GM19023 (cell line): ENCODE data around the gene ZSCAN23.
"Not testable (repeated sequence)": the region's sequence is repeated elsewhere in the genome, so short reads cannot be mapped to it uniquely, and the experiment has no call there.

Experiments
- ATAC-seq: cut with Tn5 transposase; IDR thresholded peaks from one replicate; pipeline ENCODE4 v1.9.1; 2021; ENCODE audit warnings: mild to moderate bottlenecking, moderate library complexity; ENCODE audit not compliant: unreplicated experiment

Gene ZSCAN23

GRCh38 chr6:28442586-28442985 lies 705 bp downstream of the ZSCAN23 start:
- no peak for ATAC-seq

DNA sequence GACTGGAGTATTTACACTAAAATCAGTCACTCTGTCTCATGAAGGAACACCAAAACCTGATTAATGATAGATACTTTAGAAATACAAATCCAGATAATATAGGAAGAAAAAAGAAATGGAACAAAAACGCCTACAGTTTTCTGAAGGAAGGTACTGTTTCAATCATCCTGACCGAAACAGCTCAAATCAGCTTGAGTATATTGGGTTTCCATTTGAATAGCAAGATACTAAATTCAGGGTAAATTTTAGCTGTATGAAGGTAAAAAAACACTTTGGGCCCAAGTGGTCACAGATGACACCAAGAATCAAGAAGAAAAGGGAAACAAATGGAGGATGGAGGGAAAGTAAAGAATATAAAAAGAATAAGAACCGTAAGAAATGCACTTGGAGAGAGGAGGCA lies 6.9 kb downstream of the ZSCAN23 start:
- no peak for ATAC-seq

GRCh38 chr6:28433119-28433518 lies 10.2 kb downstream of the ZSCAN23 start:
- no peak for ATAC-seq

DNA sequence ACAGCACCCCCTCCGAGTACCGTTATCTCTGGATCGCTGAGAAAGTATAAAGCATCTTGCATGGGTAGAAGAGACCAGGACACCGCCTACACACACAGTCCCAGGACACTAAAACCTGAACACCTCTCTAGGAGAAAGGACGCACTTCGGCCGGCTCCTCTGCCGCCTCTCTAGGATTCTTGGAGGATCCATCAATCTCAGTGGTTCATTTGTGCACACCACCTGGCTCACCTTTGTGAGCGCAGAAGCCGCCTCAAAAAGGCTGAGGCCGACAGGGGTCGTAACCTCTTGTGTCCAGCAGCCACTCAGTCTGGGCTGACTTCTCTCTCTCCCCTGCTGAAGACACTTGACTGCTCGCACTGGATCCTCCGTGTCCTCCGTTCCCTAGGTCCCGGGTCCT lies 13.5 kb downstream of the ZSCAN23 start:
- ATAC-seq = no peak

- ATAC-seq = no peak
Measured at GRCh38 chr6:28425944-28426541, 17.2 kb downstream of the ZSCAN23 start.

GRCh38 chr6:28424163-28424562 lies 19.1 kb downstream of the ZSCAN23 start:
- no peak for ATAC-seq

- ATAC-seq = no peak
Measured at GRCh38 chr6:28423546-28423945, 19.7 kb downstream of the ZSCAN23 start.

DNA sequence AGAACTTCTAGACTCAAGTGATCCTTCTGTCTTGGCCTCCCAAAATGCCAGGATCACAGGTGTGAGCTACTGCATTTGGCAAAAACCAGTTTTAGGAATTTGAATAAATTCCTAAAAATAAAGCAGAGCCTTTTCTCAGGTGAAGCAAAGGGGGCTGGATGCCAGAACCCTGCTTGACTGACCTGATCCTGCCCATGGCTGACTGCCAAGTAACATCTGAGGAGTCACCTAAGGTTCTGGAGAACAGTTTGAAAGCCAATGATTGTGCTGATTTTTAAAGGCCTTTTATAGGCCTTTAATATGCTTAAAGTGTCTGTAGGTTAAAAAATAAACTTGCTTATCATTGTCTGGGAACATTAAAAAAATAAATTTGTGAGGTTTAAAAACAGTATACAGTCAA lies 29.6 kb downstream of the ZSCAN23 start:
- no peak for ATAC-seq

DNA sequence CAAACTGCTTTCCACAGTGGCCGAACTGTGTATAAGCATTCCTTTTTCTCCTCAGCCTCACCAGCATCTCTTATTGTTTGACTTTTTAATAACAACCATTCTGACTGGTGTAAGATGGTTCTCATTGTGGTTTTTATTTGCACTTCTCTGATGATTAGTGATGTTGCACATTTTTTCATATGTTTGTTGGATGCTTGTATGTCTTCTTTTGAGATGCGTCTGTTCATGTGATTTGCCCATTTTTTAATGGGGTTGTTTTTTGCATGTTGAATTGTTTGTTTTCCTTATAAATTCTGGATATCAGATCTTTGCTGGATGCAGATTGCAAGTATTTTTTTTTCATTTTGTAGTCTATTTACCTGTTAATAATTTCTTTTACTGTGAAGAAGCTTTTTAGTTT lies 32.5 kb downstream of the ZSCAN23 start:
- ATAC-seq = no peak

DNA sequence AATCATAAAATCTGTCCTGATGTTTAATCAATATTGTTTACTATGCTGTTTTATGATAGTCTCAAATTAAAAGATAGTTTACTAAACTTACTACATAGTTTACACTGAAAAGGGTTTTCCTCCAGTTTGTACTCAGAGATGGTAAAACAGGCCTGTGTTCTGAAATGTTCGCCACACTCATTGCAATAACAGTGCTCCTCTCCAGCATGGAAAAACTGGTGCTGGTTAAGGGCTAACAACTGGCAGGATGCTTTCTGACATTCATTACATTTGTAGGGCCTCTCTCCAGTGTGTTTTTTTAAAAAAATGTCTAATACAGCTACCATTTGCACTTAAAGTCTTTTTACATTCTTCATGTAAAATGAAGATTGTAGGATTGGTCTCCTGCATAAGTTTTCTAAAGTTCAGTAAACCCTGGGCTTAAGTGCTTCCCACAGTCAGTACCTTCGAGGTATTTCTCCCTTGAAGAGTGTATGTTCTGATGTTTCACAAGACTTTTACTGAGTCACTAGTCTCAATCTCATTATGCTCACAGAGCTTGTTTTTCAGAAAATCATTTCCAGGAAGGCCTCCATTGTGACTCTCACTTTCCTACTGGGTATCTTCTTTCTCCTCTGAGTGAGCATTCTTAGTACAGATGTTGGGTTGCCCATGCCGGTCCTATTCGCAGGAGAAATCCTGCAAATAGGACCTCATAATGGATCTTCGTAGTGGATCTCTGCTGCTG lies 35.1 kb downstream of the ZSCAN23 start:
- ATAC-seq = no peak

DNA sequence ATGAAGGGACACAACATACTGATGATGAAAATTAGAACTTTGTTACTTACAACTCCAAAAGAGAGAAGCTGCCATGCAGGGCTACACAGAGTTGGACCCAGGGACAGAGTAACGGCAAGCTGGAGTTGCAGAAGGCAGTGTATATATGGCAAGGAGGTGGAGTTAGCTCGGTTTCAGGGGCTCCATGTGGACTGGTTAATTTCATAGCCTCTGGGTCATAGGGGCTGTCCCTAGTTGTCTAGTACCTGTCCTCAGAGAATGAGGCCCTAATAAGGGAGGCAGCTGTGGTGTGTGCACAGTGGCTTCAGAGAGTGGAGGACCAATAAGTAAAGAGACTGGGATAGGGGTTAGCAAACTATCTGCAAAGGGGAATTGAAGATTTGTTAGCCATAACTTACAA lies 35.9 kb downstream of the ZSCAN23 start:
- no peak for ATAC-seq

DNA sequence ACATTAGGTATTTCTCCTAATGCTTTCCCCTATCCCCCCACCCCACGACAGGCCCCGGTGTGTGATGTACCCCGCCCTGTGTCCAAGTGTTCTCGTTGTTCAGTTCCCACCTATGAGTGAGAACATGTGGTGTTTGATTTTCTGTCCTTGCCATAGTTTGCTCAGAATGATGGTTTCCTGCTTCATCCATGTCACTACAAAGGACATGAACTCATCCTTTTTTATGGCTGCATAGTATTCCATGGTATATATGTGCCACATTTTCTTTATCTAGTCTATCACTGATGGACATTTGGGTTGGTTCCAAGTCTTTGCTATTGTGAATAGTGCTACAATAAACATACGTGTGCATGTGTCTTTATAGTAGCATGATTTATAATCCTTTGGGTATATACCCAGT lies 39.4 kb downstream of the ZSCAN23 start:
- not testable (repeated sequence) for ATAC-seq

DNA sequence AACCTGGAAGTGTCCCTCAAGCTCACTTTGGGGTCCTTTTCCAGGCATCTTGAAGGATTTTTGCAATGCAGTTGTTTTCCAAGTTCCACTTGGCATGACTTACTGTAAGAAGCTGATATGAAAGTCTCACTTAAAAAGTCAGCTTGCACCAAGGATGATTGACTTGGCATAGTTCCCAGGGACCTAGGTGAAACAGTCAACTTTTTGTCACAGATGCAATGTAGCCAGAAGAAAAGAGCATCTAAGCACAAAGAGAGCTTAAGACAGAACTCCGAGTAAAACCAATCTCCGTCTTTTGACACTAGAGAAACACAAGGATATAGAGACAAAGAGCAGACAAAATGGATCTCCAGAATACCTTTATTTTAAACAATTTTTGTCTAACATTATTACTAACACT lies 41.1 kb downstream of the ZSCAN23 start:
- ATAC-seq = no peak

GRCh38 chr6:28401172-28401571 lies 42.1 kb downstream of the ZSCAN23 start:
- ATAC-seq = no peak

DNA sequence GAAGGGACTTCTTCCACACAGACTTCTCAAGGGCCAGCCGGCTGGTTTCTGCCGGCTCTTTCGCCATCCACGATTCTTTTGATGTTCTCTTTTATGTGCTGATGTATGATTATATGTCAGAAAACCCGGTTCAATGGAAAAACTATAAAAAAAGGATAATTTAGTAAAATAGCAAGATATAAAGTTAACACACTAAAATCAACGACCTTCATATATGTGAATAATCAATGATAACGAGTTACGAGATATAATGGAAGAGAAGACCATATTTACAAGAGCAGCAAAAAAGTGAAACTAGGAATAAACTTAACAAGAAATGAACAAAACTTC lies 43.2 kb downstream of the ZSCAN23 start:
- no peak for ATAC-seq

DNA sequence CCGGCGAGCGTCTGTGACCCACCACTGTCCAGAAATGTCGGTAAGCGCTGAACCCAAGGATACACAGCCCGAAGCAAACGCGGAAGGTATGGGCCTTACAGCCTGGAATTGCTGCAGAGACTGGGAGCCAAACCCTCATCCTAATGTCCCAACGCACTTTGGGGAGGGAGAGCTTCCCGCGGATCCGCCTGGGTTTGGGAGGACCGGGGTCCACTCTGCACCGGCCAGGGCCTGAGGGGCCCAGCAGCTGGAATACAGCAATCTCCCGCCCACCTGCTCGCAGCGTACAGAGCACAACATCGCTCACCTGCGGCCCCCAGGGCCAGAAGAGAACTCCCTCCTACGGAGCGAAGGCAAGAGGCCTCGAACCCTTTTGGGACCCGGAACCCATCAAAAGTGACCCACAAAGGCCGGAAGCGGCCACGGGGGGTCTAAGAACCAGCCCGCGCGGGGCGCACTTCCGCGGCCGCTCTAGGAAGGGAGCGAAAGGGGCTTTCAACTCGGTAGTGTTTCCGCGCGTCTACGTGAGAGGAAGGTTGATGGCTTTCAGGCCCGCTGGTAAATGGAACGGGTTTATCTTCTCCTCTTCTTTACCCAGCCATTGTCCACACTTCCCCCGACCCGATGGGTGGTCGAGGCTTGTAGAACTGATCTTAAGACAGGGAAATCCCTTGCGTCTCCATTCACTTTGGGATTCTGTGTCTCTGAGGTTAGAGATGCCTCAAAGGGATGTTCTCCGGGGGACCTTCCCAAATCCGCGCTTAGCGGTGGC lies 43.8 kb downstream of the ZSCAN23 start, which contains the start of gene ZSCAN12:
Gene ZSCAN12 (minus strand): TSS at position 398 of the 772 bp plus-strand sequence. CDS start 1,342 bp downstream, outside the sequence.
- ATAC-seq = peak; percentile 90

GRCh38 chr6:28395918-28396317 lies 47.4 kb downstream of the ZSCAN23 start:
- no peak for ATAC-seq

GRCh38 chr6:28393912-28394662 lies 49.2 kb downstream of the ZSCAN23 start:
- ATAC-seq = no peak

DNA sequence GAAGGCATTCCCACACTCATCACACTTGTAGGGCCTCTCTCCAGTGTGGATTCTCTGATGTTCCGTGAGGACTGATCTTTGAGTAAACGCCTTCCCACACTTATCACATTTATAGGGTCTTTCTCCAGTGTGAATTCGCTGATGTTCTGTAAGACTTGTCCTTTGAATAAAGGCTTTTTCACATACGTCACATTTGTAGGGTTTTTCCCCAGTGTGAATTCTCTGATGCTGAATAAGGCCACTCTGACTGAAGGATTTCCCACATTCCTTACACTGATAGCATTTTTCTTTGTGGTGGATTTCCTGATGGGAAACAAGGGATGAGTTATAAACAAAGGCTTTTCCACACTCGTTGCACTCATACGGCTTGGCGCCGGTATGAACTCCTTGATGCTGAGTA lies 52.6 kb downstream of the ZSCAN23 start:
- no peak for ATAC-seq

DNA sequence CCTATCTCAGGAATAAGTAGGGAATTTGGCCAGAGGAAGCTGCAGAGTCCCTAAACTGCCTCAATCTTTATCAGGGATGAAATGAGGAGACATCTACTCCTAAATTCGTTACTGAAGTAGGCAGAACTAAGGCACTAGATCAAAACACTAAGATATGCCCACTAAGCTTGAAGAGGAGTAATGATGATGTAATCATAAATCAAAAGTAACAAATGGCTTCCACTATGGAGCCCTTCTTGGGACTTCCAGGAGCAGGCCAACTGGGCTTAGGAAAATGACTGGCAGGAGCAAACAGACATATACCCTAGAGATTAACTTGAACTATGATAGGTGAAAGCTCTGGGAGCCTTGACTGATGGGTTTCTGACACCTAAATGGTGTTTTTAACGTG lies 59.2 kb downstream of the ZSCAN23 start:
- no peak for ATAC-seq
